ENCODE measurements around the gene ADH7.

DNA sequence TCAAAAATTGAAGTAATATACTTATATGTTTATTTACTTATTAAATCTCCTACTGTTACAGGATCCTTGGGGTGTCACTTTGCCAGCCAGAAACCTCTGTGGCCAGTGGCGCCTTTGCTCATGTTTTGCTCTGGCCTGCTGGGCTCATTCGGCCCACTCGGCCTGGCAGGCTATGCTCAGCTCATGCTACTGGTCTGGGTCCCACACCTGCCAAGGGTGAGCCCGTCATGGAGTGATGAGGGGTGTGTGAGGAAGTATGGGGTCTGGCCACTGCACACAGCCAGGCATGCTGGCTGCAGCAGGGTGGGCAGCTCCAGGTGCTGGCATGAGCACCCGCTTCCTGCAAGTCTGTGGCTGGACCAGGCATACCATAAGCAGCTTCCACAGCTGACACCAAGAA, 25.1 kb downstream of the ADH7 start:
- TF ChIP-seq POLR2A (IDR thresholded peaks at IDR 0.05) (no peak), CTCF (IDR thresholded peaks at IDR 0.05) (no peak), EP300 (IDR thresholded peaks at IDR 0.05) (no peak)

Data from upper lobe of left lung (tissue), 4 donors.